Vagina (tissue), 2 donors: Measurements from ENCODE around the gene PIGC. TPM values are rescaled to one million over a fixed set of nuclear protein-coding genes. Genes with fewer than 3 reads are reported as not detected.

Source experiments
- DNase-seq, 2 donors: peaks; one replicate each; pipeline ENCODE4 v3.0.0-alpha.2; 2017; ENCODE audit errors: extremely low spot score in 2 of 2
- H3K27ac ChIP-seq: fragments of 200-600 bp; sonication (generic); one replicate; pipeline ENCODE4 v1.5.1; 2019
- H3K27me3 ChIP-seq: fragments of 200-600 bp; sonication (generic); one replicate; pipeline ENCODE4 v1.5.1; 2019
- H3K36me3 ChIP-seq, 2 donors: fragments of 200-600 bp; sonication (generic); one replicate each; pipeline ENCODE4 v1.5.1; 2017 to 2019
- H3K4me1 ChIP-seq: fragments of 200-600 bp; sonication (generic); one replicate; pipeline ENCODE4 v1.5.1; 2019
- H3K4me3 ChIP-seq, 2 donors: fragments of 200-600 bp; sonication (generic); 1 replicate in 1 of 2; 2 replicates in 1 of 2; pipeline ENCODE4 v1.5.1; 2016 to 2019
- H3K9me3 ChIP-seq: fragments of 200-600 bp; sonication (generic); one replicate; pipeline ENCODE4 v1.5.1; 2019
- POLR2A ChIP-seq, 2 donors: fragments of 450-650 bp; IDR thresholded peaks; one replicate each; pipeline ENCODE4 v1.6.1; 2017; ENCODE audit warnings: antibody characterized with exemption in 2 of 2, mild to moderate bottlenecking in 2 of 2, moderate library complexity in 2 of 2
- POLR2AphosphoS5 ChIP-seq, 2 donors: sonication (generic); formaldehyde crosslinking; IDR thresholded peaks; one replicate each; pipeline ENCODE4 v1.9.0; 2017; ENCODE audit warnings: antibody characterized with exemption in 2 of 2, mild to moderate bottlenecking in 2 of 2, low read depth in 1 of 2; ENCODE audit not compliant: insufficient read depth in 1 of 2
- intact Hi-C: fragments of 100-400 bp; cut with DNase I; formaldehyde crosslinking; loops from one replicate; pipeline ENCODE4 v1.15.1; 2023
- total RNA-seq: library from RNA; depleted of rRNA; stranded (reverse); fragments of >200 nt; gene quantifications from one replicate; pipeline ENCODE4 v1.2.3, GENCODE V29; 2016
- TF ChIP-seq, protein P1 (sequence below), 3 experiments: fragments of 450-650 bp in 2 of 3; fragments of 200-600 bp in 1 of 3; sonication (generic) in 1 of 3; IDR thresholded peaks; one replicate each; pipeline ENCODE4 v1.5.1; 2017 to 2019; ENCODE audit warnings: antibody characterized with exemption in 3 of 3, mild to moderate bottlenecking in 2 of 3, moderate library complexity in 2 of 3

PIGC gene
- total RNA-seq, 1 donor from 2014 or later = 14.5 TPM

DNA sequence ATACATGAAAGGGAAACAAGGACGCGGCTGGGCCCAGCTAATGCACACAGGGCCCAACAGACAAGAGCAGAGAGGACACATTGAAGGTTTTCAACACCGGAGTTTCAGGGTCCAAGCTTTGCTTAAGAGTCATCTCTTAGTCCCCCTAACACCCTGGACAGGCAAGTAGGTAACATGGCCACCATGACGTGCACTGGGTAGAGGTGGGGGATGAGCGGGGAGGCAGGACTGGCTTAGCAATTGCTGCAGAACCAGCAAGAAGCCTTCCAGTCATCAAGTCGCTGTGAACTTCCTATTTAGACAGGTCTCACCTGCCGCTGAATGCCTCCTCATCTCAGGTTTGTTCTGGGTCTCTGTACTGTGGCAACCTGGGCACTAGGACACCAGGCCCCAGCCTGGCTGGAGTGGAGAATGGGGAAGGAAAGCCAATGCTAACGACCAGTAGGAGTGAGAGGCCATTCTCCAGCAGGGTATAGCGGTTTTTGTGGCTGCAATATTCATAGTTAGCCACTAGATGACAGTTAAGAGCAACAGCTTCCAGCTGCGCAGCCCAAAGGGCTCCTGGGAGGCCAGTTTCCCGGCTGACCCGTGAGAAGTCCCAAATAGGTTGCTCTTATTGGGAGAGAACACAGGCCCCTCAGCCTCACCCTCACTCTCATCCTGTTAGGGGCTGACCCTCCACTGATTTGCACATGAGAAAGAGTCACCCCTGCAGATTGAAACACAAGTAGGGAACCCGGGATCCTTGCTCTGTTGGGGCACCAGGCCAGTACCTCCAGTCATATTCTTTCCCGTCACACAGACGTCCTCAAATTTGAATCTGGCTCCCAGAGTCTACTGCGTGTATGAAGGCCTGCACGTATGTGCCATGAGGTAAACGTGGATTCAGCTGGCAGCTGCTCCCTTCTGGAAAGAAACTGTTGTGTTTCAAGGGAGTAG, 6.0 kb upstream of the PIGC start:
- Histone ChIP-seq H3K4me3 (no peak overlapping the region), H3K4me1 (no peaks in the 10 kb centered on the region), H3K27ac (no peak overlapping the region), H3K27me3 (no peaks in the 10 kb centered on the region), H3K9me3 (no peaks in the 10 kb centered on the region), H3K36me3 (no peaks in the 10 kb centered on the region)
- no peak for TF ChIP-seq POLR2A (IDR thresholded peaks at IDR 0.05)
- TF ChIP-seq, protein P1, sequence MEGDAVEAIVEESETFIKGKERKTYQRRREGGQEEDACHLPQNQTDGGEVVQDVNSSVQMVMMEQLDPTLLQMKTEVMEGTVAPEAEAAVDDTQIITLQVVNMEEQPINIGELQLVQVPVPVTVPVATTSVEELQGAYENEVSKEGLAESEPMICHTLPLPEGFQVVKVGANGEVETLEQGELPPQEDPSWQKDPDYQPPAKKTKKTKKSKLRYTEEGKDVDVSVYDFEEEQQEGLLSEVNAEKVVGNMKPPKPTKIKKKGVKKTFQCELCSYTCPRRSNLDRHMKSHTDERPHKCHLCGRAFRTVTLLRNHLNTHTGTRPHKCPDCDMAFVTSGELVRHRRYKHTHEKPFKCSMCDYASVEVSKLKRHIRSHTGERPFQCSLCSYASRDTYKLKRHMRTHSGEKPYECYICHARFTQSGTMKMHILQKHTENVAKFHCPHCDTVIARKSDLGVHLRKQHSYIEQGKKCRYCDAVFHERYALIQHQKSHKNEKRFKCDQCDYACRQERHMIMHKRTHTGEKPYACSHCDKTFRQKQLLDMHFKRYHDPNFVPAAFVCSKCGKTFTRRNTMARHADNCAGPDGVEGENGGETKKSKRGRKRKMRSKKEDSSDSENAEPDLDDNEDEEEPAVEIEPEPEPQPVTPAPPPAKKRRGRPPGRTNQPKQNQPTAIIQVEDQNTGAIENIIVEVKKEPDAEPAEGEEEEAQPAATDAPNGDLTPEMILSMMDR (IDR thresholded peaks at IDR 0.05) = peak; percentile 62 to 84 (median 66)
- intact Hi-C loops = loop anchor here (10.0 kb wide), 1 partner anchor 445 kb away; no protein-coding TSS in a partner anchor
- DNase-seq = no peak

DNA sequence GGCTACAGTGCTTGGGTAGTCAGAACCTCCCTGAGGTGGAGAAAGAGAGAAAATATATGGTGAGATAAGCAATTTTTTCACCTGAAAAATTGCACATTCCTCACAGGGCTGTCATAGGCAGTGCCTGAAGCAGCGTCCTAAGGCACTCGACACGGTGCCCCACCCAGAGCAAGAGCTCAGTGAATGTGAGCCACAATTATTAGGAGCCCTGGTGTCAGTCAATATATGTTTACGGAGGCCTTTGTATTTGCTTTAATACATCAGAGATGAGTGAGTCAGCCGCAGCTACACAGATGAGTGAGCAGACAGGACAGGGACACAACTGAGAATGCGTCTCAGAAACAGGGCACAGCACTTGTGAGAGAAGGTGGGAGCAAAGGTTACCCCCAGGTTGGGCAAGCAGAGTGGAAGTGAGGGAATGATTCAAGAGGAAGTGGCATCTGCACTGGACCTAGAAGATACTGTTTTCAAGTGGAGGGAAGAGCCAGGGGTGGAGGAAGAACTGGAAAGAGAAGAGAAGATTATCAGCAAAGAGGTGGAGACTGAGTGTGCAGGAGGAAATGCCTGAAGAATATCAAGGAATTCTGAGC, 5.2 kb upstream of the PIGC start:
- Histone ChIP-seq H3K4me3 (no peak overlapping the region), H3K9me3 (no peaks in the 10 kb centered on the region), H3K27ac (no peak overlapping the region), H3K27me3 (no peaks in the 10 kb centered on the region), H3K36me3 (no peaks in the 10 kb centered on the region), H3K4me1 (peaks cover 5% of the 10 kb centered on the region)
- TF ChIP-seq POLR2A (IDR thresholded peaks at IDR 0.05) = no peak
- intact Hi-C loops = loop anchor here (10.0 kb wide), 1 partner anchor 444 kb away; no protein-coding TSS in a partner anchor
- DNase-seq = no peak

DNA sequence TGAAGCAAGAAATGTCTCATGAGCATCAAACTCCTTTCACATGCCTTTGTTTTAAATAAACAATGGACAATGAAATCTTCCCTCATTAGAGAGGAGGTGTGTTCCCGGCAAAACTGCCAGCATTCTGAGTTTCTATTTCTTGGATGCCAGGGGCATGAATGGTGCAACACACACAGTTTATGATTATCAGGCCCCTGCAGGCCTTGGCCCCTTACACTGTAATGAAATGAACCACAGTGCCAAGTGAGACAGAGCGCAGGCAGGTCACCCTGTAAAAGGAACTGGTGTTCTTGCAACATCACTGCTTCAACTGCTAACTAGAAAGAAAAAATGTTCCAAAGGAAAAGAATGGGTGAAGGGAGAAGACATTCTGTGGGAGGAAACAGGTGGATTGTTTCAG, 3.8 kb upstream of the PIGC start:
- Histone ChIP-seq H3K36me3 (no peaks in the 10 kb centered on the region), H3K4me1 (peaks cover 12% of the 10 kb centered on the region), H3K27me3 (no peaks in the 10 kb centered on the region), H3K9me3 (no peaks in the 10 kb centered on the region), H3K4me3 (no peak overlapping the region), H3K27ac (no peak overlapping the region)
- DNase-seq = no peak
- TF ChIP-seq POLR2A (IDR thresholded peaks at IDR 0.05) = no peak
- TF ChIP-seq POLR2AphosphoS5 (IDR thresholded peaks at IDR 0.05; ENCODE audit: insufficient read depth in 1 of 2, low read depth in 1 of 2) = no peak
- TF ChIP-seq, protein P1 (IDR thresholded peaks at IDR 0.05) = no peak
- intact Hi-C loops = loop anchor here (10.0 kb wide), 1 partner anchor 443 kb away; no protein-coding TSS in a partner anchor

DNA sequence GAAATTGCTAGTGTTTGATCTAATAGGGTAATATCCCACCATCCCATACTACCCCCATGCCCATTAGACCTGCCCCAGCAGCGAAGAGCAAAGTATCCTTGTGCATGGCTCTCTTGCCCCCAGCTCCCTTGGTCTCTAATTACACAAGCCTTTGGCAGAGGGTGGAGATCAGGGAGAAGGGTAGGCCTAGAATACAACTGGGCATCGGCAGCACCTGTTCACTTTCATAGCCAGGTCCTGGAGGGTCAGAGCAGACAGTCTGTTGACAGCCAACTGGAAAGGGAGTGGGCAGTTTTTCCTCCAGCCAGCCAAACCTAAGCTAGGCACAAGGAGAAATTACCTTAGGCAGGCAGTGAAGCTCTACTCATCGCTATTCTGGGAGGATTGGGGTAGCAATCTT, 2.7 kb upstream of the PIGC start:
- TF ChIP-seq POLR2AphosphoS5 (IDR thresholded peaks at IDR 0.05; ENCODE audit: insufficient read depth in 1 of 2, low read depth in 1 of 2) (no peak), POLR2A (IDR thresholded peaks at IDR 0.05) (no peak)
- TF ChIP-seq, protein P1 (IDR thresholded peaks at IDR 0.05) = no peak
- intact Hi-C loops = loop anchor here (10.0 kb wide), 1 partner anchor 442 kb away; no protein-coding TSS in a partner anchor

DNA sequence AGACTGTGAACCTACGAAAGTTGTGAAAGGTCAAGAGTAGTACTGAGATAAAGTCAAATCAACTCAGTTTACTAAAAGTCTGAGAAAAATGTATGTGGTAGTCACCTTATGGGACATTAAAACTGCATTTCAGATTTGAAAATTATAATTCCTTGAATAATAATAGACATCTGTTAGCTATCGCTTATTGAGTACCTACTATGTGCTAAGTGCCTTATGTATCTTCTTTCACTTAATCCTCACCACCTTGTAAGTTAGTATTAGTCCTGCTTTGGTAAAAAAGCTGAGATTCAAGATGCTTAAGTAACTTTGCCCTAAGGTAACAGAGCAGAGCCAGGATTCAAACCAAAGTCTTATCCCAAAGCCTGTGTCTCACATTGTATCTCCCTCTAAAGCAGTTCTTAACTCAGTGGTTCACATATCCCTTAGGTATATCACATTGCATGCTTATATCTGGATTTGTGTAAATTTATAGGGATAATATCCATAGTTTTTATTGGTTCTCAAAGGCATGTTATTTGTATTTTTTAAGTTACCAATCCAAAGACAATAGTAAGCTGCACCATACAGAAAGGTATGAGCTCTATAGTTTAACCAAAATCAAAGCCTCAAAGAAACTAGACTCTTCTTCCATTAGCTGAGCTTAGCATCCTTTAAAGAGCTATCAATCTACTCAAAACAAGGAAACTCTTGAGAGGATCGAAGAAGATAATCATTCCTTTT, 865 bp downstream of the PIGC start:
- TF ChIP-seq POLR2A (IDR thresholded peaks at IDR 0.05) (no peak), POLR2AphosphoS5 (IDR thresholded peaks at IDR 0.05; ENCODE audit: insufficient read depth in 1 of 2, low read depth in 1 of 2) (no peak)
- TF ChIP-seq, protein P1 (IDR thresholded peaks at IDR 0.05) = no peak
- intact Hi-C loops = loop anchor here (10.0 kb wide), 1 partner anchor 438 kb away; no protein-coding TSS in a partner anchor
- H3K27me3 ChIP-seq = no peaks in the 10 kb centered on the region
- H3K9me3 ChIP-seq = no peaks in the 10 kb centered on the region
- no peak for DNase-seq
- peak overlapping the region; percentile 91 for H3K27ac ChIP-seq
- no peaks in the 10 kb centered on the region for H3K36me3 ChIP-seq
- H3K4me3 ChIP-seq = peak overlapping the region; percentile 92 to 99
- peaks cover 31% of the 10 kb centered on the region for H3K4me1 ChIP-seq

More for the DNA sequence above, 2.7 kb upstream of the PIGC start:
- H3K27ac ChIP-seq = no peak overlapping the region
- no peaks in the 10 kb centered on the region for H3K9me3 ChIP-seq
- H3K4me3 ChIP-seq = no peak overlapping the region
- peaks cover 21% of the 10 kb centered on the region for H3K4me1 ChIP-seq
- H3K27me3 ChIP-seq = no peaks in the 10 kb centered on the region
- DNase-seq = no peak
- no peaks in the 10 kb centered on the region for H3K36me3 ChIP-seq
